ENCODE results near the gene MDM1.

GRCh38 chr12:68267892-68268396, 64.2 kb downstream of the MDM1 start:
- TF ChIP-seq POLR2AphosphoS5 (IDR thresholded peaks at IDR 0.05) (no peak), CTCF (IDR thresholded peaks at IDR 0.05) (no peak)
